GM13977 (cell line): ENCODE data around the gene MYEF2.

Experiments used
- DNase-seq: peaks from one replicate; pipeline ENCODE4 v3.0.0; 2012; ENCODE audit warnings: low spot score
- CTCF ChIP-seq: IDR thresholded peaks from 2 replicates; pipeline ENCODE4 v1.5.1; 2012; ENCODE audit warnings: mild to moderate bottlenecking, control low read depth; ENCODE audit not compliant: insufficient read depth; ENCODE audit errors: extremely low read depth, missing control alignments
- in situ Hi-C: fragments of 300-500 bp; cut with MboI; formaldehyde crosslinking; loops from one replicate; pipeline ENCODE4 v1.12.0; 2022; ENCODE audit warnings: low sequenced_read_pairs, low pct_unique_long_range_greater_than_20kb, mixed read lengths, inconsistent platforms; ENCODE audit not compliant: unreplicated experiment

Gene MYEF2

DNA sequence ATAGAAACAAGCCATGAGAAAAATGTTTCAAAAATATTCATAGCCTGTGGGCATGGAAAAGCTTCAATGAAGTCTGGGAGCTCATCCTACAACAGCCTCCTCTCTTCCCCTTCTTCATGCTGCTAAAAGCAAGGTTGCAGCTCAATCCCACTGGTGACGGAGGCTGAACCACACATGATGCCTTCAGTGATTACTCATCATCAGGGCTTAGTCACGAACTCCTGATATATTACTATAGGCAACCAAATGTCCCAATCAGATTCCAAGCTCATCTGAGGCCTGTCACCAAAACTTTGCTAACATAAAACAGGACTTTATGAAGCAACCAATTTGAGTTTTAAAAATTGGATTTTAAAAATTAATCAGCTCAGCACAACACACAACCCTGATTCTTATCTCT lies 81.3 kb downstream of the MYEF2 start:
- in situ Hi-C loops: no loop called here
- TF ChIP-seq CTCF: no peak
- DNase-seq: no peak

GRCh38 chr15:48096355-48096786 lies 81.7 kb downstream of the MYEF2 start:
- no peak for TF ChIP-seq CTCF
- in situ Hi-C loops: no loop called here
- DNase-seq: no peak

- in situ Hi-C loops: no loop called here
- TF ChIP-seq CTCF: no peak
- no peak for DNase-seq
Observed at GRCh38 chr15:48091522-48091921, 86.6 kb downstream of the MYEF2 start.

- in situ Hi-C loops: no loop called here
- DNase-seq: no peak
- TF ChIP-seq CTCF: no peak
Observed at GRCh38 chr15:48090666-48091065, 87.4 kb downstream of the MYEF2 start.

GRCh38 chr15:48090115-48090514 lies 88.0 kb downstream of the MYEF2 start:
- no peak for DNase-seq
- no peak for TF ChIP-seq CTCF
- in situ Hi-C loops: no loop called here

DNA sequence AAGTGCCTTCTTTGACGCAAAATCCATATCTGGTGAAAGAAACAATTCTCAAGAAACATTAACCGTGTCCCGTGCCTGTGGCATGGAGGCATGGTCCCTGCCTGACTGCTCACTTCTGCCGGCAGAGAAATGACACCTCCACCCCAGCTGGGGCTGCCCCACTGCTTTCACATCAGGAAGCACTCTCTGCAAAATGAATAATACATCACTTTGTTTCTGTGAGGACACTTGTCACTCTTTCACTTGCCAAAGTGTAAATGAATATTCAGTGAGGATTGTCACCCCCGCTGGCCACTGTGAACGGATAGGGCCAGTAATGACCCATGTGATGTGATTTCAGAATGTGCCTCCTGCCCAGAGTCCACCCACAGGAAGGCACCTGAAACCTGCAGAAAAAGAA lies 88.4 kb downstream of the MYEF2 start:
- no peak for TF ChIP-seq CTCF

GRCh38 chr15:48087844-48088243 lies 90.3 kb downstream of the MYEF2 start:
- no peak for TF ChIP-seq CTCF
- DNase-seq: no peak
- in situ Hi-C loops: no loop called here

More for the DNA sequence above, 88.4 kb downstream of the MYEF2 start:
- in situ Hi-C loops: no loop called here
- no peak for DNase-seq
